VCaP (cell line): ENCODE measurements around the gene VAMP5.
A peak's percentile ranks its signal among the peaks of the same experiment; 100 is the strongest.

Experiments used
- H3K27ac ChIP-seq: fragments of 450-650 bp; 2 replicates; pipeline ENCODE4 v1.5.1; 2017
- TF ChIP-seq, protein P1 (sequence below): fragments of 450-650 bp; conservative IDR thresholded peaks from 2 replicates; pipeline ENCODE4 v1.5.1; 2017; ENCODE audit warnings: mild to moderate bottlenecking, moderate library complexity

Gene VAMP5

GRCh38 chr2:85584354-85584856 is at the start of gene VAMP5:
TSS of gene VAMP5 (plus strand) at chr2:85584431. CDS start at chr2:85584491, 60 bp downstream.
- TF ChIP-seq, protein P1, sequence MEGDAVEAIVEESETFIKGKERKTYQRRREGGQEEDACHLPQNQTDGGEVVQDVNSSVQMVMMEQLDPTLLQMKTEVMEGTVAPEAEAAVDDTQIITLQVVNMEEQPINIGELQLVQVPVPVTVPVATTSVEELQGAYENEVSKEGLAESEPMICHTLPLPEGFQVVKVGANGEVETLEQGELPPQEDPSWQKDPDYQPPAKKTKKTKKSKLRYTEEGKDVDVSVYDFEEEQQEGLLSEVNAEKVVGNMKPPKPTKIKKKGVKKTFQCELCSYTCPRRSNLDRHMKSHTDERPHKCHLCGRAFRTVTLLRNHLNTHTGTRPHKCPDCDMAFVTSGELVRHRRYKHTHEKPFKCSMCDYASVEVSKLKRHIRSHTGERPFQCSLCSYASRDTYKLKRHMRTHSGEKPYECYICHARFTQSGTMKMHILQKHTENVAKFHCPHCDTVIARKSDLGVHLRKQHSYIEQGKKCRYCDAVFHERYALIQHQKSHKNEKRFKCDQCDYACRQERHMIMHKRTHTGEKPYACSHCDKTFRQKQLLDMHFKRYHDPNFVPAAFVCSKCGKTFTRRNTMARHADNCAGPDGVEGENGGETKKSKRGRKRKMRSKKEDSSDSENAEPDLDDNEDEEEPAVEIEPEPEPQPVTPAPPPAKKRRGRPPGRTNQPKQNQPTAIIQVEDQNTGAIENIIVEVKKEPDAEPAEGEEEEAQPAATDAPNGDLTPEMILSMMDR: no peak
- H3K27ac ChIP-seq: no peak within 1 kb of the TSS

- H3K27ac ChIP-seq: no peak overlapping the region
- TF ChIP-seq, protein P1: no peak
These were observed 49.4 kb upstream of the VAMP5 start for GRCh38 chr2:85534881-85535280.

DNA sequence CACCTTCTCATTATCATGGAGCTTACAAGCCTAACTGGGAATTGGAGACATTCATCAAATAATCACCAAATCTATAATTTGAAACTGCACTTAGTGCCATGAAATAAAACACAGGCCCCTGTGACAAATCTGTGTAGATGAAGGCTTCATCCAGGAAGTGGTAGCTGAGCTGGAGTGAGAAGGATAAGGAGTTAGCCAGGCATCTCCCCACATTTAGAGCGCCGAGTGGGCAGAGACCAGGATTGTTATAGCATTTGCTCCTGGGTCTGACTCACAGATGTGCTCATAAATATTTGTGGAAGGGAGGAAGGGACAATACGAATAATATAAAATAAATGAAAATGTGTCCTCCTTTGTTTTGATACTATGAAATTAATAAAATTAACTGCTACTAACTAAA is 47.8 kb upstream of the VAMP5 start:
- TF ChIP-seq, protein P1: no peak
- H3K27ac ChIP-seq: peak overlapping the region; percentile 100

DNA sequence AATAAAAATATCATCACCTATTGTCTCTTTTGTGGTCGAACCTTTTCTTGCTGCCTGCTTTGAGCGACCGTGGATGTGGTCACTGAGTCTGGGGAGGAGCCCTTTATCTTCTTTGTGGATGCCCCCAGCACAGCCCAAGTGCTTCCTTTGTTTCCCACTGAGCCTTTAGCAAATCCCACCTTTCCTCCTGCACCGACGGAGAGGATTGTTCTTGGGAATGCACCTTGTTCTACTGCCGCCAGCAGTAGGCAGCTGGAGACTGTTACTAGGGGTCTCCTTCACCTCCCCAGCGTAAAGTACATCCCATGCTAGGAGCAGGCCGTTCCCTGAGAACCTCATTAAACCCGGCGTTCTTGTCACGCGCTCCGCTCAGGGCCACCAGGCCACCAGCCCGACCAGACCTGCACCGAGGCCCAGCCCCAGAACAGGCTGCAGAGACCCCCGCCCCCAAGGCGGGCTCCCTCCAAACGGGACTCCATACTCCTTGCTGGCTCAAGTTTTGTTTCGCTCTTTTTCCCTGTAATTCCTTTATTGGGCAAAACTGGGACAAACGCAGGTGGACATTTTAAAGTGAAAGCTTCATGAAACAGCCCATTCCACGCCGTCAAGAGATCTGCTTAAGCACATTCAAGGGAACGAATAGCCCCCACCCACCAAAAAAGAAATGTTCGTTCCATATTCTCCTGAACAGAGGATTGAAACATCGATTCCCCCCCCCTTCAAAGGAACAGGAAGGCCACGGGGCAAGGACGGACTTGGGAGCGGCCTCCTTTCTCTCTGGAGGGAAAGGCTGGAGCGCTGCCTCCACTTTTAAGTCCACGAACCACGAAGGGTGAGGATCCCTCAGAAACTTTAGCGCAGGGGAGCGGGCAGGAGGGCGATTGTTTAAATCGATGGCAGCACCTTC is 46.4 kb upstream of the VAMP5 start:
- TF ChIP-seq, protein P1: no peak
- peak overlapping the region; percentile 100 for H3K27ac ChIP-seq

- TF ChIP-seq, protein P1: peak; percentile 85
- peak within 1 kb of the TSS; percentile 100 for H3K27ac ChIP-seq
These were observed 45.5 kb upstream of the VAMP5 start, which contains the start of gene MAT2A for GRCh38 chr2:85538507-85539360. TSS of gene MAT2A (plus strand) at chr2:85539168. CDS start at chr2:85539288, 120 bp downstream.

- H3K27ac ChIP-seq: peak overlapping the region; percentile 100
- TF ChIP-seq, protein P1: no peak
These were observed 44.7 kb upstream of the VAMP5 start for GRCh38 chr2:85539361-85540132.
